Neutrophil (primary cell): Measurements from ENCODE around the gene MYO1H.

ENCODE experiments used
- H3K27ac ChIP-seq: fragments of 200-600 bp; sonication (generic); 2 replicates; pipeline ENCODE4 v1.5.1; 2016; ENCODE audit warnings: mild to moderate bottlenecking, moderate library complexity
- H3K27me3 ChIP-seq: fragments of 200-600 bp; sonication (generic); 2 replicates; pipeline ENCODE4 v1.6.0; 2016; ENCODE audit warnings: mild to moderate bottlenecking
- H3K36me3 ChIP-seq: fragments of 200-600 bp; sonication (generic); 2 replicates; pipeline ENCODE4 v1.5.1; 2017
- H3K4me1 ChIP-seq, 2 experiments: fragments of 200-600 bp in 1 of 2; sonication (generic) in 1 of 2; 1 replicate in 1 of 2; 2 replicates in 1 of 2; pipeline versions ENCODE4 v1.5.1 to v1.6.1; 2013 to 2016; ENCODE audit warnings: low read depth in 1 of 2, low read length in 1 of 2, mild to moderate bottlenecking in 1 of 2, moderate library complexity in 1 of 2; ENCODE audit not compliant: control insufficient read depth in 1 of 2, insufficient read depth in 1 of 2
- H3K4me3 ChIP-seq, 2 experiments: fragments of 200-600 bp in 1 of 2; sonication (generic) in 1 of 2; 1 replicate in 1 of 2; 2 replicates in 1 of 2; pipeline ENCODE4 v1.5.1; 2013 to 2016; ENCODE audit warnings: low read depth in 1 of 2, low read length in 1 of 2, mild to moderate bottlenecking in 1 of 2, moderate library complexity in 1 of 2
- H3K9me3 ChIP-seq: fragments of 200-600 bp; sonication (generic); 2 replicates; pipeline ENCODE4 v1.5.1; 2016
- TF ChIP-seq, protein P1 (sequence below): fragments of 200-600 bp; sonication (generic); IDR thresholded peaks from 2 replicates; pipeline ENCODE4 v1.5.1; 2016; ENCODE audit warnings: antibody characterized with exemption

MYO1H gene

DNA sequence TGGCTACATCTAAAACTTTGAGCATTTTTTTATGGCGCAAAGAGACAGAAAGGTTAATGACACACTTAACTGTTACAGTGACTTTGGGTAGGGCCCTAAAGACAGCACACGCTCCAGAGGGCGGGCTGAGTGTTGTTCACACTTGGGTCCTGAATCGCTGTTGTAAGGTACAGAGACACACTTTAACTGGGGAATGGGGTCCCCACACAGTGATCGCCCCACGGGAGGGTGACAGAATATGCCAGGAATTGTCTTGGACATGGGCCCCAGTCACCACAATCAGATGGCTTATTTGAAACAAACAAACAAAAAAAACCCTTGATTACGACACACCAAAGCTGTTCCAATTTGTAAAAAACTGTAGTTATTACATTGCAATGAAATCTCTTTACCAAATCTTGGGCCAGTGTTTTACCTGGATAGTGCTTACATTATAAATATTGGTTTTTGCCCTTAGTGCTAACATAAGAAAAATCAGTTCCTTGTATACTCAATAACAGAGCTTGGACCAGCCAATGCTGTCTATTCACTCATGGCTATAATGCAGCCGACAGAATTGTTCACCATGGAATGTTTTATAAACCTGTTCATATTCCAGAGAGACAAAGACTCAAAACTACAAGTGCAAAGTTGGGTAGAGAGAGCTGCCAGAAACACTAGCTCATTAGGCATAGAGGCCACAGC lies 101.1 kb downstream of the MYO1H start:
- H3K27ac ChIP-seq: no peak overlapping the region
- H3K36me3 ChIP-seq: peaks cover 74% of the 10 kb centered on the region
- H3K27me3 ChIP-seq: no peaks in the 10 kb centered on the region
- H3K9me3 ChIP-seq: no peaks in the 10 kb centered on the region
- no peak overlapping the region for H3K4me3 ChIP-seq
- H3K4me1 ChIP-seq: no peaks in the 10 kb centered on the region
- TF ChIP-seq, protein P1, sequence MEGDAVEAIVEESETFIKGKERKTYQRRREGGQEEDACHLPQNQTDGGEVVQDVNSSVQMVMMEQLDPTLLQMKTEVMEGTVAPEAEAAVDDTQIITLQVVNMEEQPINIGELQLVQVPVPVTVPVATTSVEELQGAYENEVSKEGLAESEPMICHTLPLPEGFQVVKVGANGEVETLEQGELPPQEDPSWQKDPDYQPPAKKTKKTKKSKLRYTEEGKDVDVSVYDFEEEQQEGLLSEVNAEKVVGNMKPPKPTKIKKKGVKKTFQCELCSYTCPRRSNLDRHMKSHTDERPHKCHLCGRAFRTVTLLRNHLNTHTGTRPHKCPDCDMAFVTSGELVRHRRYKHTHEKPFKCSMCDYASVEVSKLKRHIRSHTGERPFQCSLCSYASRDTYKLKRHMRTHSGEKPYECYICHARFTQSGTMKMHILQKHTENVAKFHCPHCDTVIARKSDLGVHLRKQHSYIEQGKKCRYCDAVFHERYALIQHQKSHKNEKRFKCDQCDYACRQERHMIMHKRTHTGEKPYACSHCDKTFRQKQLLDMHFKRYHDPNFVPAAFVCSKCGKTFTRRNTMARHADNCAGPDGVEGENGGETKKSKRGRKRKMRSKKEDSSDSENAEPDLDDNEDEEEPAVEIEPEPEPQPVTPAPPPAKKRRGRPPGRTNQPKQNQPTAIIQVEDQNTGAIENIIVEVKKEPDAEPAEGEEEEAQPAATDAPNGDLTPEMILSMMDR: no peak

DNA sequence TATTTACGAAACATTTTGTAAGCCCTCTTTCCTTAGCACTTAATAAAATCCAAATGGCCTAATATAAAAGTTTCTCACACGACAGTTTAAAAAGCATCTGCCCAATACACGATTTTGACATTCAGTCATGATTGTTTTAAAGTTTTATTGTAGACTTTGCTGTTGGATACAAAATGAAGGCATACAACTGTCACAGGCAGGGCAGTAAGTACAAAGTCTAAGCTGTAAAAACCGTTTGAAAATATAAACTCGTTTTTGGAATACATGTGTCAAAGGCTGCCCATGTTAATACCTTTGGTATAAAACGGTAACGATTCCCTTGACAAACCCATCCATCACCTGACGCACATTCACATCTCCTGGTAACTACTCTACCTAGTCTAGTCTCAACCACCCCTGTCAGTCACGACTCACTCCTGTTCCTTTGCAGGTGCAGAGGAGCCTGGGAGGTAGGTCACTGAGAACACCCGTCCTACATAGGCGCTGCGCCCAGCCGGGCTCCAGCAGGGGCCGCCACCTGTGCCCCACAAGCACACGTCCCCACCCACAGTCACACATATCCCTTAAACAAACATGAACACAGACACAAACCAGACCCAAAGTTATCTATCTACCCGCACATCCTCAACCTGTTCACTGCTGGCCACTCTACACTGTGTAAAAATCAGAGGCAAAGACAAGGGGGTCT lies 102.3 kb downstream of the MYO1H start:
- Histone ChIP-seq H3K27me3 (no peaks in the 10 kb centered on the region), H3K9me3 (no peaks in the 10 kb centered on the region), H3K27ac (no peak overlapping the region), H3K4me1 (no peaks in the 10 kb centered on the region), H3K36me3 (peaks cover 85% of the 10 kb centered on the region), H3K4me3 (no peak overlapping the region)
- TF ChIP-seq, protein P1: no peak

- TF ChIP-seq, protein P1: no peak
- no peak overlapping the region for H3K27ac ChIP-seq
- no peaks in the 10 kb centered on the region for H3K9me3 ChIP-seq
- H3K27me3 ChIP-seq: no peaks in the 10 kb centered on the region
- H3K36me3 ChIP-seq: peaks cover 95% of the 10 kb centered on the region
- no peak overlapping the region for H3K4me3 ChIP-seq
- H3K4me1 ChIP-seq: no peaks in the 10 kb centered on the region
Observed at GRCh38 chr12:109450980-109451379, 103.3 kb downstream of the MYO1H start.

- Histone ChIP-seq H3K36me3 (peaks cover 97% of the 10 kb centered on the region), H3K27me3 (no peaks in the 10 kb centered on the region), H3K4me3 (no peak overlapping the region), H3K9me3 (no peaks in the 10 kb centered on the region), H3K4me1 (no peaks in the 10 kb centered on the region), H3K27ac (no peak overlapping the region)
- TF ChIP-seq, protein P1: no peak
Observed at GRCh38 chr12:109451400-109451799, 103.7 kb downstream of the MYO1H start.

DNA sequence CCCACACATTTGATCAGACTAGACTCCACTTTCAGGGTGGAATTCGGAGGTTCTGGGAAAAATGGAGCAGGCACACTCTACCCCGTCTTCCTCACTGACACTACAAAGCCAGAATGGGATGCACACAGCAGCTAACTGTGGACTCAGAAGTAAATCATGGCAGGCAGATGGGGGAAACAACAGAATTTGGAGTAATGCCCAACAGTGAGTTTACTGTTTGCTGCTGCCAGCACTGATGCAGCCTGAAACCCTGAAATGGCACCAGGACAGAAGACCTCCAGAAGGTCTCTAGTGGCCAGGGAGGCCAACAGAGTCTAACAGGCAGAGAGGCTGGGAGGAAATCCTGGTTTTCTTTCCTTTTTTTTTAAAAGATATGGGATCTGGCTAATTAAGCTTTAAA lies 104.8 kb downstream of the MYO1H start:
- TF ChIP-seq, protein P1: no peak
- H3K9me3 ChIP-seq: no peaks in the 10 kb centered on the region
- H3K27me3 ChIP-seq: no peaks in the 10 kb centered on the region
- no peak overlapping the region for H3K4me3 ChIP-seq
- no peaks in the 10 kb centered on the region for H3K4me1 ChIP-seq
- H3K36me3 ChIP-seq: peaks cover 97% of the 10 kb centered on the region
- H3K27ac ChIP-seq: no peak overlapping the region
